Transverse colon (tissue), 4 donors: ENCODE measurements around the gene WDR47. TPM values are rescaled to one million over a fixed set of nuclear protein-coding genes. Genes with fewer than 3 reads are reported as not detected.
"Not testable (repeated sequence)": the region's sequence is repeated elsewhere in the genome, so short reads cannot be mapped to it uniquely, and the experiment has no call there.

Source experiments
- DNase-seq: peaks from one replicate; pipeline ENCODE4 v3.0.0-alpha.2; 2019
- H3K27ac ChIP-seq, 4 donors: fragments of 200-600 bp; sonication (generic); 2 replicates each; pipeline ENCODE4 v1.5.1; 2016 to 2018; ENCODE audit warnings: inconsistent platforms in 4 of 4
- H3K27me3 ChIP-seq: fragments of 200-600 bp; sonication (generic); 2 replicates; pipeline ENCODE4 v1.5.1; 2017; ENCODE audit warnings: inconsistent platforms
- H3K36me3 ChIP-seq, 4 donors: fragments of 200-600 bp; sonication (generic); 2 replicates each; pipeline ENCODE4 v1.5.1; 2017 to 2019; ENCODE audit warnings: inconsistent platforms in 4 of 4
- H3K4me1 ChIP-seq, 4 donors: fragments of 200-600 bp; sonication (generic); 2 replicates each; pipeline ENCODE4 v1.5.1; 2017 to 2020; ENCODE audit warnings: inconsistent platforms in 4 of 4
- H3K4me3 ChIP-seq, 4 donors: fragments of 200-600 bp; sonication (generic); 1 replicate in 1 of 4; 2 replicates in 3 of 4; pipeline versions ENCODE4 v1.5.1 to v1.6.1; 2017 to 2019; ENCODE audit warnings: inconsistent platforms in 4 of 4
- H3K9me3 ChIP-seq, 2 donors: fragments of 200-600 bp; sonication (generic); 2 replicates each; pipeline ENCODE4 v1.5.1; 2017 to 2019; ENCODE audit warnings: inconsistent platforms in 2 of 2
- CTCF ChIP-seq, 5 experiments: fragments of 200-600 bp in 3 of 5; fragments of 450-650 bp in 2 of 5; sonication (generic) in 3 of 5; IDR thresholded peaks; 1 replicate in 2 of 5; 2 replicates in 3 of 5; pipeline ENCODE4 v1.5.1; 2016 to 2017; ENCODE audit warnings: antibody characterized with exemption in 5 of 5, inconsistent platforms in 3 of 5, mild to moderate bottlenecking in 2 of 5, moderate library complexity in 1 of 5
- EP300 ChIP-seq: sonication (generic); formaldehyde crosslinking; IDR thresholded peaks from one replicate; pipeline ENCODE4 v1.6.1; 2017; ENCODE audit warnings: antibody characterized with exemption, low read depth
- POLR2A ChIP-seq: fragments of 450-650 bp; IDR thresholded peaks from one replicate; pipeline ENCODE4 v1.6.1; 2016; ENCODE audit warnings: antibody characterized with exemption, mild to moderate bottlenecking, moderate library complexity
- POLR2AphosphoS5 ChIP-seq, 3 donors: sonication (generic); formaldehyde crosslinking; IDR thresholded peaks; one replicate each; pipeline ENCODE4 v1.6.1; 2016; ENCODE audit warnings: antibody characterized with exemption in 3 of 3
- WGBS, 2 donors: methylation state at CpG; one replicate each; pipeline ENCODE4 v1.1.5; 2018; ENCODE audit warnings: low coverage in 1 of 2; 5-methylcytosine and 5-hydroxymethylcytosine counted together
- in situ Hi-C, 4 donors: fragments of 200-750 bp; cut with MboI; loops; one replicate each; pipeline versions ENCODE4 v1.15.0 to v1.15.1; 2017; ENCODE audit warnings: low sequenced_read_pairs in 3 of 4, low pct_ligation_motif_present in 1 of 4, low pct_unique_long_range_greater_than_20kb in 1 of 4
- intact Hi-C: fragments of 100-400 bp; cut with DNase I; formaldehyde crosslinking; loops from one replicate; pipeline ENCODE4 v1.15.1; 2023; ENCODE audit warnings: low total_unique reads
- total RNA-seq, 4 donors: library from RNA; depleted of rRNA; stranded (reverse); fragments of >200 nt; gene quantifications; one replicate each; pipeline ENCODE4 v1.1.0, GENCODE V29; 2016

Gene WDR47
- total RNA-seq, 4 donors from 2014 or later, result 6.7 to 12.1 (median 9.7) TPM

GRCh38 chr1:109025694-109026093, 16.2 kb downstream of the WDR47 start:
- Histone ChIP-seq H3K27me3 (no peaks in the 10 kb centered on the region), H3K36me3 (peaks cover 0 to 10% (median 2%) of the 10 kb centered on the region in 4 donors), H3K9me3 (no peaks in the 10 kb centered on the region), H3K4me3 (no peak overlapping the region), H3K4me1 (no peaks in the 10 kb centered on the region), H3K27ac (no peak overlapping the region)
- intact Hi-C loops (no loop called here), in situ Hi-C loops (no loop called here)
- 89 to 96% methylated on average over 6 of the region's 6 CpGs for WGBS, 2 donors
- no peak for DNase-seq
- TF ChIP-seq CTCF (IDR thresholded peaks at IDR 0.05), result no peak

- 89 to 96% methylated on average over 2 of the region's 2 CpGs for WGBS, 2 donors
- Histone ChIP-seq H3K4me3 (no peak overlapping the region), H3K27me3 (no peaks in the 10 kb centered on the region), H3K27ac (no peak overlapping the region), H3K9me3 (no peaks in the 10 kb centered on the region), H3K4me1 (no peaks in the 10 kb centered on the region), H3K36me3 (peaks cover 0 to 10% (median 2%) of the 10 kb centered on the region in 4 donors)
- in situ Hi-C loops (no loop called here), intact Hi-C loops (no loop called here)
- DNase-seq, result no peak
- TF ChIP-seq EP300 (no peak), POLR2AphosphoS5 (IDR thresholded peaks at IDR 0.05) (no peak), POLR2A (no peak), CTCF (IDR thresholded peaks at IDR 0.05) (no peak)
Measured at GRCh38 chr1:109024646-109025045, 17.3 kb downstream of the WDR47 start.

- H3K9me3 ChIP-seq, result peaks cover 0 to 8% of the 10 kb centered on the region in 2 donors
- 88 to 92% methylated on average over 3 of the region's 3 CpGs for WGBS, 2 donors
Measured at GRCh38 chr1:109020693-109021257, 21.1 kb downstream of the WDR47 start.

GRCh38 chr1:109017719-109018118, 24.2 kb downstream of the WDR47 start:
- DNase-seq, H3K27me3 ChIP-seq, intact Hi-C loops, in situ Hi-C loops, H3K4me3 ChIP-seq, H3K4me1 ChIP-seq, H3K27ac ChIP-seq, H3K9me3 ChIP-seq: not testable (repeated sequence)
- WGBS, 2 donors, result 99 to 100% methylated on average over 4 to 6 of the region's 6 CpGs
- peaks cover 0 to 32% (median 10%) of the 10 kb centered on the region in 4 donors for H3K36me3 ChIP-seq

More at GRCh38 chr1:109020693-109021257, 21.1 kb downstream of the WDR47 start:
- Histone ChIP-seq H3K27me3 (no peaks in the 10 kb centered on the region), H3K4me1 (no peaks in the 10 kb centered on the region), H3K36me3 (peaks cover 0 to 20% (median 8%) of the 10 kb centered on the region in 4 donors), H3K27ac (no peak overlapping the region), H3K4me3 (no peak overlapping the region)
- intact Hi-C loops, result no loop called here
- TF ChIP-seq CTCF (IDR thresholded peaks at IDR 0.05), result no peak
- no peak for TF ChIP-seq POLR2A
- TF ChIP-seq POLR2AphosphoS5 (IDR thresholded peaks at IDR 0.05), result no peak
- TF ChIP-seq EP300, result no peak
- no peak for DNase-seq
- in situ Hi-C loops, result no loop called here

- H3K4me1 ChIP-seq, result no peaks in the 10 kb centered on the region
- H3K36me3 ChIP-seq, result peaks cover 0 to 31% (median 9%) of the 10 kb centered on the region in 4 donors
- no peak overlapping the region for H3K4me3 ChIP-seq
- H3K27me3 ChIP-seq, result no peaks in the 10 kb centered on the region
- TF ChIP-seq CTCF (IDR thresholded peaks at IDR 0.05), result no peak
- TF ChIP-seq POLR2A, result no peak
- TF ChIP-seq EP300, result no peak
- no peak for TF ChIP-seq POLR2AphosphoS5 (IDR thresholded peaks at IDR 0.05)
- no peak overlapping the region for H3K27ac ChIP-seq
- intact Hi-C loops, result no loop called here
- 92 to 97% methylated on average over 1 of the region's 1 CpG for WGBS, 2 donors
- H3K9me3 ChIP-seq, result peaks cover 0 to 8% of the 10 kb centered on the region in 2 donors
- in situ Hi-C loops, result no loop called here
- DNase-seq, result no peak
Measured at GRCh38 chr1:109017134-109017533, 24.8 kb downstream of the WDR47 start.
